ENCODE measurements around the gene PCARE. TPM values are rescaled to one million over a fixed set of nuclear protein-coding genes. Genes with fewer than 3 reads are reported as not detected.
A peak's percentile ranks its signal among the peaks of the same experiment; 100 is the strongest.

Gene PCARE
- total RNA-seq, 6 experiments from 2014 or later: not detected

- H3K36me3 ChIP-seq: no peaks in the 10 kb centered on the region
- no peaks in the 10 kb centered on the region for H3K4me1 ChIP-seq
- H3K4me3 ChIP-seq: no peak overlapping the region
- no peak for TF ChIP-seq CTCF (IDR thresholded peaks at IDR 0.05)
- no peak for TF ChIP-seq POLR2A (IDR thresholded peaks at IDR 0.05)
- H3K9me3 ChIP-seq: no peaks in the 10 kb centered on the region
- intact Hi-C loops (cut with DNase I): no loop called here
- H3K27me3 ChIP-seq: no peaks in the 10 kb centered on the region
- DNase-seq: no peak
- WGBS (ENCODE audit: insufficient coverage, low coverage, low lambda C conversion rate, missing lambda C conversion rate): 82% methylated on average over 14 of the region's 20 CpGs
- ATAC-seq: no peak
- no peak overlapping the region for H3K27ac ChIP-seq
Measured at GRCh38 chr2:29063646-29064345, 10.5 kb downstream of the PCARE start.

- DNase-seq: peak in 1 of 3 donors; percentile 59
- intact Hi-C loops (cut with DNase I): no loop called here
Measured at GRCh38 chr2:29063056-29063455, 11.3 kb downstream of the PCARE start.

GRCh38 chr2:29062371-29062770 lies 12.0 kb downstream of the PCARE start:
- H3K27me3 ChIP-seq: no peaks in the 10 kb centered on the region
- ATAC-seq: no peak
- DNase-seq: no peak
- no peaks in the 10 kb centered on the region for H3K4me1 ChIP-seq
- no peaks in the 10 kb centered on the region for H3K36me3 ChIP-seq
- WGBS (ENCODE audit: insufficient coverage, low coverage, low lambda C conversion rate, missing lambda C conversion rate): 55% methylated on average over 3 of the region's 10 CpGs
- intact Hi-C loops (cut with DNase I): no loop called here
- no peak overlapping the region for H3K27ac ChIP-seq
- no peak overlapping the region for H3K4me3 ChIP-seq
- H3K9me3 ChIP-seq: no peaks in the 10 kb centered on the region
- TF ChIP-seq CTCF (IDR thresholded peaks at IDR 0.05) (no peak), POLR2A (IDR thresholded peaks at IDR 0.05) (no peak)

More at GRCh38 chr2:29063056-29063455, 11.3 kb downstream of the PCARE start:
- no CpG with 5 or more reads among the region's 6 CpGs for WGBS (ENCODE audit: insufficient coverage, low coverage, low lambda C conversion rate, missing lambda C conversion rate)
- Histone ChIP-seq H3K4me1 (no peaks in the 10 kb centered on the region), H3K4me3 (no peak overlapping the region), H3K9me3 (no peaks in the 10 kb centered on the region), H3K36me3 (no peaks in the 10 kb centered on the region), H3K27ac (no peak overlapping the region), H3K27me3 (no peaks in the 10 kb centered on the region)
- peak in 2 of 4 donors; percentile 13 to 66 for ATAC-seq
- no peak for TF ChIP-seq POLR2A (IDR thresholded peaks at IDR 0.05)

GRCh38 chr2:29061616-29062015 lies 12.7 kb downstream of the PCARE start:
- intact Hi-C loops (cut with DNase I): no loop called here
- H3K27me3 ChIP-seq: no peaks in the 10 kb centered on the region
- no peak overlapping the region for H3K27ac ChIP-seq
- H3K4me3 ChIP-seq: no peak overlapping the region
- H3K36me3 ChIP-seq: no peaks in the 10 kb centered on the region
- no peak for DNase-seq
- H3K9me3 ChIP-seq: no peaks in the 10 kb centered on the region
- 88% methylated on average over 1 of the region's 3 CpGs for WGBS (ENCODE audit: insufficient coverage, low coverage, low lambda C conversion rate, missing lambda C conversion rate)
- no peak for ATAC-seq
- TF ChIP-seq POLR2A (IDR thresholded peaks at IDR 0.05): no peak
- TF ChIP-seq CTCF (IDR thresholded peaks at IDR 0.05): no peak
- no peaks in the 10 kb centered on the region for H3K4me1 ChIP-seq

GRCh38 chr2:29061176-29061575 lies 13.1 kb downstream of the PCARE start:
- 33% methylated on average over 6 of the region's 6 CpGs for WGBS (ENCODE audit: insufficient coverage, low coverage, low lambda C conversion rate, missing lambda C conversion rate)
- H3K27me3 ChIP-seq: no peaks in the 10 kb centered on the region
- no peaks in the 10 kb centered on the region for H3K4me1 ChIP-seq
- no peak overlapping the region for H3K4me3 ChIP-seq
- no peaks in the 10 kb centered on the region for H3K36me3 ChIP-seq
- H3K9me3 ChIP-seq: no peaks in the 10 kb centered on the region
- H3K27ac ChIP-seq: no peak overlapping the region
- TF ChIP-seq CTCF (IDR thresholded peaks at IDR 0.05): no peak
- TF ChIP-seq POLR2A (IDR thresholded peaks at IDR 0.05): no peak
- DNase-seq (no peak), ATAC-seq (no peak)
- intact Hi-C loops (cut with DNase I): no loop called here

Data from right lobe of liver (tissue), 6 donors.